ENCODE measurements around the gene FBXL17. TPM values are rescaled to one million over a fixed set of nuclear protein-coding genes. Genes with fewer than 3 reads are reported as not detected.

FBXL17 gene
- total RNA-seq, 1 donor from 2014 or later, result 17.6 TPM

DNA sequence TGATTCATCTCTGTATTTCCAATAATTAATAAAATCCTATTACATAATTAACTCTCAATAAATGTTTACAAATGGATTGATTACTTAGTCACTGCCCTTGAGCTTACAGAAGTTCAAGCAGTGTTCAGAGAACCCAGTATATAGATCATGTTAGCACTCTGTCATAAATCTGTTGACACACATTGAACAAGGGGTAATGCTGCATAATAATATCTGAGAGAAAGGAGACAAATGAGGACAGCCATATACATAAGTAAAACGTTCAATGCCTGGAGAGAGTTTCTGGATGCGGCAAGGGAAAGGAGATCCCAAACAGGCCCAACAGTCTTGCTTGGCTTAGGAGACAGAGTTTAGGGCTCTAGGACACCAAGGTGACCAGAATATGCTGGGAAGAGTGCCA, 270.2 kb downstream of the FBXL17 start:
- Mint-ChIP-seq H3K9me3 (ENCODE audit: unreplicated experiment) (peaks cover 15% of the 10 kb centered on the region), H3K4me1 (ENCODE audit: unreplicated experiment) (no peaks in the 10 kb centered on the region), H3K27me3 (ENCODE audit: unreplicated experiment) (no peaks in the 10 kb centered on the region), H3K36me3 (ENCODE audit: unreplicated experiment) (peaks cover 9% of the 10 kb centered on the region), H3K4me3 (ENCODE audit: unreplicated experiment) (no peak overlapping the region), H3K27ac (ENCODE audit: unreplicated experiment) (no peak overlapping the region)
- TF ChIP-seq, protein P1, sequence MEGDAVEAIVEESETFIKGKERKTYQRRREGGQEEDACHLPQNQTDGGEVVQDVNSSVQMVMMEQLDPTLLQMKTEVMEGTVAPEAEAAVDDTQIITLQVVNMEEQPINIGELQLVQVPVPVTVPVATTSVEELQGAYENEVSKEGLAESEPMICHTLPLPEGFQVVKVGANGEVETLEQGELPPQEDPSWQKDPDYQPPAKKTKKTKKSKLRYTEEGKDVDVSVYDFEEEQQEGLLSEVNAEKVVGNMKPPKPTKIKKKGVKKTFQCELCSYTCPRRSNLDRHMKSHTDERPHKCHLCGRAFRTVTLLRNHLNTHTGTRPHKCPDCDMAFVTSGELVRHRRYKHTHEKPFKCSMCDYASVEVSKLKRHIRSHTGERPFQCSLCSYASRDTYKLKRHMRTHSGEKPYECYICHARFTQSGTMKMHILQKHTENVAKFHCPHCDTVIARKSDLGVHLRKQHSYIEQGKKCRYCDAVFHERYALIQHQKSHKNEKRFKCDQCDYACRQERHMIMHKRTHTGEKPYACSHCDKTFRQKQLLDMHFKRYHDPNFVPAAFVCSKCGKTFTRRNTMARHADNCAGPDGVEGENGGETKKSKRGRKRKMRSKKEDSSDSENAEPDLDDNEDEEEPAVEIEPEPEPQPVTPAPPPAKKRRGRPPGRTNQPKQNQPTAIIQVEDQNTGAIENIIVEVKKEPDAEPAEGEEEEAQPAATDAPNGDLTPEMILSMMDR (IDR thresholded peaks at IDR 0.05), result no peak
- no peak for DNase-seq (ENCODE audit: extremely low spot score, unreplicated experiment)

DNA sequence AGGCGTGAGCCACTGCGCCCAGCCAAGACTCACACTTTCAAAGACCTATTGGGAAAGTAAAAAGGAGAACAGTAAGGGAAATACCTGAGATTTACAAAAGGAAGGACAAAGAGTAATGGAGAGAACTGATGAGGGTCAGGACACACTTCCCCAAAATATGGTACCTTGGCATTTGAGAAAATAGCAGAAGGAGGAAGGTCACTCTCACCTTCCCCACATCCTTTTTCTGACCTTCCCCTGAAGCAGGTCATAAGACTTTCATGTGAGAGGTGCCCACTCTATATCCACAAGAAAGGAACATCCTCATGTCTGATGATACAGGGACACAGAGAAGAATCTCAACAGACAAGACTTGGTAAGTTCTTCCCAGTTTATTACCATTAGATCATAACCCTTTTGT, 272.8 kb downstream of the FBXL17 start:
- no peaks in the 10 kb centered on the region for H3K4me1 Mint-ChIP-seq (ENCODE audit: unreplicated experiment)
- H3K4me3 Mint-ChIP-seq (ENCODE audit: unreplicated experiment), result no peak overlapping the region
- peaks cover 15% of the 10 kb centered on the region for H3K9me3 Mint-ChIP-seq (ENCODE audit: unreplicated experiment)
- DNase-seq (ENCODE audit: extremely low spot score, unreplicated experiment), result no peak
- H3K27ac Mint-ChIP-seq (ENCODE audit: unreplicated experiment), result no peak overlapping the region
- TF ChIP-seq, protein P1 (IDR thresholded peaks at IDR 0.05), result no peak
- H3K36me3 Mint-ChIP-seq (ENCODE audit: unreplicated experiment), result peaks cover 19% of the 10 kb centered on the region
- H3K27me3 Mint-ChIP-seq (ENCODE audit: unreplicated experiment), result no peaks in the 10 kb centered on the region

GRCh38 chr5:108104448-108104847, 277.4 kb downstream of the FBXL17 start:
- H3K27ac Mint-ChIP-seq (ENCODE audit: unreplicated experiment), result no peak overlapping the region

GRCh38 chr5:108102463-108102862, 279.4 kb downstream of the FBXL17 start:
- H3K9me3 Mint-ChIP-seq (ENCODE audit: unreplicated experiment), result no peaks in the 10 kb centered on the region
- no peaks in the 10 kb centered on the region for H3K27me3 Mint-ChIP-seq (ENCODE audit: unreplicated experiment)
- DNase-seq (ENCODE audit: extremely low spot score, unreplicated experiment), result no peak
- no peak overlapping the region for H3K4me3 Mint-ChIP-seq (ENCODE audit: unreplicated experiment)
- H3K4me1 Mint-ChIP-seq (ENCODE audit: unreplicated experiment), result peaks cover 6% of the 10 kb centered on the region
- H3K27ac Mint-ChIP-seq (ENCODE audit: unreplicated experiment), result no peak overlapping the region
- TF ChIP-seq, protein P1 (IDR thresholded peaks at IDR 0.05), result no peak
- peaks cover 10% of the 10 kb centered on the region for H3K36me3 Mint-ChIP-seq (ENCODE audit: unreplicated experiment)

More at GRCh38 chr5:108104448-108104847, 277.4 kb downstream of the FBXL17 start:
- Mint-ChIP-seq H3K4me3 (ENCODE audit: unreplicated experiment) (no peak overlapping the region), H3K9me3 (ENCODE audit: unreplicated experiment) (no peaks in the 10 kb centered on the region), H3K27me3 (ENCODE audit: unreplicated experiment) (no peaks in the 10 kb centered on the region), H3K4me1 (ENCODE audit: unreplicated experiment) (peaks cover 6% of the 10 kb centered on the region), H3K36me3 (ENCODE audit: unreplicated experiment) (peaks cover 12% of the 10 kb centered on the region)
- no peak for DNase-seq (ENCODE audit: extremely low spot score, unreplicated experiment)
- TF ChIP-seq, protein P1 (IDR thresholded peaks at IDR 0.05), result no peak

- no peaks in the 10 kb centered on the region for H3K9me3 Mint-ChIP-seq (ENCODE audit: unreplicated experiment)
- no peak overlapping the region for H3K27ac Mint-ChIP-seq (ENCODE audit: unreplicated experiment)
- peaks cover 10% of the 10 kb centered on the region for H3K36me3 Mint-ChIP-seq (ENCODE audit: unreplicated experiment)
- TF ChIP-seq, protein P1 (IDR thresholded peaks at IDR 0.05), result no peak
- H3K4me3 Mint-ChIP-seq (ENCODE audit: unreplicated experiment), result no peak overlapping the region
- no peak for DNase-seq (ENCODE audit: extremely low spot score, unreplicated experiment)
- no peaks in the 10 kb centered on the region for H3K27me3 Mint-ChIP-seq (ENCODE audit: unreplicated experiment)
- peaks cover 6% of the 10 kb centered on the region for H3K4me1 Mint-ChIP-seq (ENCODE audit: unreplicated experiment)
Measured at GRCh38 chr5:108101821-108102220, 280.1 kb downstream of the FBXL17 start.

Data from osteocyte (in vitro differentiated cells).